Sigmoid colon (tissue), 7 donors: ENCODE data around the gene HECTD4. TPM values are rescaled to one million over a fixed set of nuclear protein-coding genes. Genes with fewer than 3 reads are reported as not detected.

Experiments used
- DNase-seq: peaks from one replicate; pipeline ENCODE4 v3.0.0-alpha.2; 2019
- H3K27ac ChIP-seq, 4 donors: fragments of 200-600 bp; sonication (generic); one replicate each; pipeline ENCODE4 v1.5.1; 2016 to 2019; ENCODE audit warnings: mild to moderate bottlenecking in 1 of 4
- H3K27me3 ChIP-seq, 3 donors: fragments of 200-600 bp; sonication (generic); one replicate each; pipeline ENCODE4 v1.5.1; 2019; ENCODE audit warnings: mild to moderate bottlenecking in 1 of 3
- H3K36me3 ChIP-seq, 4 donors: fragments of 200-600 bp; sonication (generic); one replicate each; pipeline ENCODE4 v1.5.1; 2016 to 2019
- H3K4me1 ChIP-seq, 4 donors: fragments of 200-600 bp; sonication (generic); one replicate each; pipeline ENCODE4 v1.5.1; 2017 to 2019
- H3K4me3 ChIP-seq, 4 donors: fragments of 200-600 bp; sonication (generic); one replicate each; pipeline ENCODE4 v1.5.1; 2017 to 2019; ENCODE audit warnings: mild to moderate bottlenecking in 2 of 4, moderate library complexity in 1 of 4
- H3K9me3 ChIP-seq, 4 donors: fragments of 200-600 bp in 3 of 4; sonication (generic) in 3 of 4; one replicate each; pipeline versions ENCODE4 v1.5.1 to v1.6.1; 2013 to 2019
- EP300 ChIP-seq, 4 donors: sonication (generic); formaldehyde crosslinking; IDR thresholded peaks; one replicate each; pipeline ENCODE4 v1.6.1; 2017; ENCODE audit warnings: antibody characterized with exemption in 4 of 4
- POLR2A ChIP-seq, 2 donors: fragments of 450-650 bp; IDR thresholded peaks; one replicate each; pipeline ENCODE4 v1.6.1; 2016; ENCODE audit warnings: antibody characterized with exemption in 2 of 2, mild to moderate bottlenecking in 2 of 2, moderate library complexity in 2 of 2
- POLR2AphosphoS5 ChIP-seq, 4 donors: sonication (generic); formaldehyde crosslinking; IDR thresholded peaks; one replicate each; pipeline ENCODE4 v1.6.1; 2017; ENCODE audit warnings: antibody characterized with exemption in 4 of 4
- WGBS, 2 donors: extraction: QIAGEN DNeasy Blood & Tissue Kit; methylation state at CpG; one replicate each; pipeline ENCODE4 v1.1.7; 2013; 5-methylcytosine and 5-hydroxymethylcytosine counted together
- intact Hi-C: fragments of 100-400 bp; cut with DNase I; formaldehyde crosslinking; loops from one replicate; pipeline ENCODE4 v1.15.1; 2023
- polyA plus RNA-seq, 3 donors: library from polyadenylated mRNA; stranded (reverse); fragments of 200-250 nt; gene quantifications; one replicate each; pipeline ENCODE4 v1.2.3, GENCODE V29; 2013
- total RNA-seq, 4 donors: library from RNA; depleted of rRNA; stranded (reverse); fragments of >200 nt; gene quantifications; one replicate each; pipeline ENCODE4 v1.1.0, GENCODE V29; 2016
- TF ChIP-seq, protein P1 (sequence below), 4 experiments: fragments of 450-650 bp in 3 of 4; fragments of 200-600 bp in 1 of 4; IDR thresholded peaks; one replicate each; pipeline ENCODE4 v1.5.1; 2016 to 2019; ENCODE audit warnings: antibody characterized with exemption in 4 of 4, mild to moderate bottlenecking in 3 of 4, moderate library complexity in 2 of 4
- donor health status: healthy with polysubstance abuse.
- donor health status: Bipolar disorder and iron deficiency.
- donor health status: healthy.

The HECTD4 gene
- total and polyA plus RNA-seq, 7 donors, result 5.4 to 64.8 (median 26.0) TPM

DNA sequence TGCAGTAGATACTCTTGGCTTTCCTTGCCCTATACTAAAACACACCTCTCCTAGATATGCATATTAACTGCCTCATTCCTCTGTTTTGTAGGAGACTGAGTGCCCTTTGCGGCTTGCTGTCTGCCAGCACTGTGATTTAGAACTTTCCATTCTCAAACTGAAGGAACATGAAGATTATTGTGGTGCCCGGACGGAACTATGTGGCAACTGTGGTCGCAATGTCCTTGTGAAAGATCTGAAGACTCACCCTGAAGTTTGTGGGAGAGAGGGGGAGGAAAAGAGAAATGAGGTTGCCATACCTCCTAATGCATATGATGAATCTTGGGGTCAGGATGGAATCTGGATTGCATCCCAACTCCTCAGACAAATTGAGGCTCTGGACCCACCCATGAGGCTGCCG is 241.5 kb downstream of the HECTD4 start:
- H3K36me3 ChIP-seq, result peaks cover 50 to 100% (median 82%) of the 10 kb centered on the region in 4 donors
- H3K9me3 ChIP-seq, result no peaks in the 10 kb centered on the region
- no peak overlapping the region for H3K27ac ChIP-seq
- H3K27me3 ChIP-seq, result no peaks in the 10 kb centered on the region
- no peak overlapping the region for H3K4me3 ChIP-seq
- intact Hi-C loops, result no loop called here
- no peak for DNase-seq
- TF ChIP-seq POLR2AphosphoS5 (IDR thresholded peaks at IDR 0.05), result no peak
- TF ChIP-seq EP300 (IDR thresholded peaks at IDR 0.05), result no peak
- TF ChIP-seq, protein P1, sequence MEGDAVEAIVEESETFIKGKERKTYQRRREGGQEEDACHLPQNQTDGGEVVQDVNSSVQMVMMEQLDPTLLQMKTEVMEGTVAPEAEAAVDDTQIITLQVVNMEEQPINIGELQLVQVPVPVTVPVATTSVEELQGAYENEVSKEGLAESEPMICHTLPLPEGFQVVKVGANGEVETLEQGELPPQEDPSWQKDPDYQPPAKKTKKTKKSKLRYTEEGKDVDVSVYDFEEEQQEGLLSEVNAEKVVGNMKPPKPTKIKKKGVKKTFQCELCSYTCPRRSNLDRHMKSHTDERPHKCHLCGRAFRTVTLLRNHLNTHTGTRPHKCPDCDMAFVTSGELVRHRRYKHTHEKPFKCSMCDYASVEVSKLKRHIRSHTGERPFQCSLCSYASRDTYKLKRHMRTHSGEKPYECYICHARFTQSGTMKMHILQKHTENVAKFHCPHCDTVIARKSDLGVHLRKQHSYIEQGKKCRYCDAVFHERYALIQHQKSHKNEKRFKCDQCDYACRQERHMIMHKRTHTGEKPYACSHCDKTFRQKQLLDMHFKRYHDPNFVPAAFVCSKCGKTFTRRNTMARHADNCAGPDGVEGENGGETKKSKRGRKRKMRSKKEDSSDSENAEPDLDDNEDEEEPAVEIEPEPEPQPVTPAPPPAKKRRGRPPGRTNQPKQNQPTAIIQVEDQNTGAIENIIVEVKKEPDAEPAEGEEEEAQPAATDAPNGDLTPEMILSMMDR (IDR thresholded peaks at IDR 0.05), result no peak
- no peak for TF ChIP-seq POLR2A (IDR thresholded peaks at IDR 0.05)
- WGBS, 2 donors, result 91 to 92% methylated on average over 5 of the region's 5 CpGs
- no peaks in the 10 kb centered on the region for H3K4me1 ChIP-seq

DNA sequence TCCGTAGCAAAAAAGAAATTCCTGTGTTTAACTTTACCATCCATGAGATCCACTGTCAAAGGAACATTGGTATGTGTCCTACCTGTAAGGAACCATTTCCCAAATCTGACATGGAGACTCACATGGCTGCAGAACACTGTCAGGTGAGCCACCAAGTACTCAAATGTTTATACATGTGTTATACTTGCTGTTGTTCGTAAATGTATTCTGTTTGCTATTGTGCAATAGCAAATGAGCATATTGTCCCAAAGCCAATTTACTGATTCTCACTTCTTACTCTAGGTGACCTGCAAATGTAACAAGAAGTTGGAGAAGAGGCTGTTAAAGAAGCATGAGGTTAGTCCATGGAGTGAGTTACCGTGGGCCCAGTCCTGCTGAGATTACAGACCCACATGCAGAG is 247.5 kb downstream of the HECTD4 start:
- no peaks in the 10 kb centered on the region for H3K27me3 ChIP-seq
- peaks cover 28 to 68% (median 48%) of the 10 kb centered on the region in 4 donors for H3K36me3 ChIP-seq
- no peak for DNase-seq
- no peak overlapping the region for H3K4me3 ChIP-seq
- no peaks in the 10 kb centered on the region for H3K9me3 ChIP-seq
- TF ChIP-seq EP300 (IDR thresholded peaks at IDR 0.05) (no peak), POLR2AphosphoS5 (IDR thresholded peaks at IDR 0.05) (no peak), POLR2A (IDR thresholded peaks at IDR 0.05) (no peak)
- TF ChIP-seq, protein P1 (IDR thresholded peaks at IDR 0.05), result no peak
- intact Hi-C loops, result no loop called here
- peaks cover 0 to 39% (median 33%) of the 10 kb centered on the region in 4 donors for H3K4me1 ChIP-seq
- WGBS, 2 donors, result 91 to 92% methylated on average over 3 of the region's 3 CpGs
- H3K27ac ChIP-seq, result no peak overlapping the region

DNA sequence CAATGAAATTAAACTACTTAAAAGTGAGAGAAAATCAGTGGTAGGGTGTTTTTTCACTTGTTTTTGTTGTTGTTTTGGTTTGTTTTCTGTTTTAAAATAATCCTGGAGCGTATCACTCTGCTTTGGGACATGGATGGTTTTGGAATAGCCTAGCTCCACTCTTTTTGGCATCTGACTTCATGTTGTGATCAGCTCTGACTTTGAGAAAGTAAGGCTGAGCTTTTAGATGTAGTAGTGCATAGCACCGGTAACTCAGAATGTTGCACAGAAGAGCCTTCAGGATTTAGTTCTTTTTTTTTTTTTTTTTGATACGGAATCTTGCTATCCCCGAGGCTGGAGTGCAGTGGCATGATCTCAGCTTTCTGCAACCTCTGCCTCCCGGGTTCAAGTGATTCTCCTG is 248.8 kb downstream of the HECTD4 start:
- H3K36me3 ChIP-seq, result peaks cover 26 to 55% (median 40%) of the 10 kb centered on the region in 4 donors
- H3K9me3 ChIP-seq, result no peaks in the 10 kb centered on the region
- no peak for DNase-seq
- intact Hi-C loops, result no loop called here
- H3K27ac ChIP-seq, result peak overlapping the region in 2 of 4 donors; percentile 30 to 99
- H3K4me1 ChIP-seq, result peaks cover 0 to 52% (median 46%) of the 10 kb centered on the region in 4 donors
- H3K4me3 ChIP-seq, result no peak overlapping the region
- WGBS, 2 donors, result 94% methylated on average over 5 of the region's 5 CpGs
- H3K27me3 ChIP-seq, result no peaks in the 10 kb centered on the region
- TF ChIP-seq, protein P1 (IDR thresholded peaks at IDR 0.05), result no peak
- TF ChIP-seq POLR2AphosphoS5 (IDR thresholded peaks at IDR 0.05) (no peak), EP300 (IDR thresholded peaks at IDR 0.05) (no peak), POLR2A (IDR thresholded peaks at IDR 0.05) (no peak)

DNA sequence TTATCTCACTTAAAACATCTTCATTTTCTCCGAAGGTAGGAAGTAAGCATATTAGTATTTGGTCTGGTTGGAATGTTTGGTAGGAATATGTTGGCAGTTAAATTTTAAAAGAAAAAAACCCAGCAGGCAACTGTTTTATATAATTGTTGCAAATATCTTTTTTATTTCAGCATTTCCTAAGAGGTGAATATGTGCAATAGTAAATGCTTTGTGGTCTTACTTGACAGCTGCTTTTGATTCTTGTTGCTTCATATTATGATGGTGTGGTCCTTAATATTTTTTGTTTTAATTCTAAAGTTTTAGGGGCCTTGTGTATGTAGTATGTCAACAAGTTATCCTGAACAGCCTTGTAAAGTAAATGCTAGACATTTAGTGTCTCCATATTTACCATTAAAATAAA is 250.5 kb downstream of the HECTD4 start:
- TF ChIP-seq, protein P1 (IDR thresholded peaks at IDR 0.05), result no peak
- TF ChIP-seq POLR2A (IDR thresholded peaks at IDR 0.05), result no peak
- H3K27ac ChIP-seq, result peak overlapping the region in 3 of 4 donors; percentile 96 to 99 (median 98)
- peaks cover 0 to 69% (median 61%) of the 10 kb centered on the region in 4 donors for H3K4me1 ChIP-seq
- WGBS, 2 donors, result 87 to 88% methylated on average over 1 of the region's 1 CpG
- H3K27me3 ChIP-seq, result no peaks in the 10 kb centered on the region
- peak overlapping the region in 1 of 4 donors; percentile 26 for H3K4me3 ChIP-seq
- intact Hi-C loops, result no loop called here
- no peaks in the 10 kb centered on the region for H3K9me3 ChIP-seq
- peaks cover 15 to 37% (median 24%) of the 10 kb centered on the region in 4 donors for H3K36me3 ChIP-seq
- DNase-seq, result no peak

DNA sequence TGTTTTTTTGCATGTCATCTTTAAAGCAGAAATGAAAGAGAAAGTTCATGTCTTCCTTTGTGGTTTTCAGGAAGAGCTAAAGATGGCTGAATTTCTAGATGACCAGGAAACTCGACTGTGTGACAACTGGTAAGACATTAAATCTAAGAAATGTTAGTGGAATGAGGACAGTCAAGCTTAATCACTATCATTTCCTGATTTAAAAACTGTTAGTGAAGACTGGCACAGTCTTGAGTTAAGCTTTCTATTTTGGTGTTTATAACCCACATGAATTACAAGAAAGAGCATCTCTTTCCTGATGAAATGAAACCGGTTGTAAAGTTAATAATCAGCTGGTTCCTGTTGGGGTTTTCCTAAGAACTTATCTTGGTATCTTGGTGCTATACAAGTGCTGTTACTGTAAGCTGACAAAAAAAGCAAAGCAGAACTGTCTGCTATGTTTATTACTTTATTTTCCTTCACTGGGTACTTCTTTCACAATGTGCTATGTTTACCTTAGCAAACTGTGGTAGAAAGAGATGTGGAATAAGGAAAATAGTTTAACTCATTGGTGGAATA is 251.7 kb downstream of the HECTD4 start:
- Histone ChIP-seq H3K4me1 (peaks cover 0 to 77% (median 66%) of the 10 kb centered on the region in 4 donors), H3K36me3 (peaks cover 4 to 26% (median 12%) of the 10 kb centered on the region in 4 donors), H3K27ac (peak overlapping the region; percentile 66 to 99 (median 97)), H3K27me3 (no peaks in the 10 kb centered on the region), H3K9me3 (no peaks in the 10 kb centered on the region), H3K4me3 (peak overlapping the region in 2 of 4 donors; percentile 17 to 26)
- TF ChIP-seq POLR2A (IDR thresholded peaks at IDR 0.05), result no peak
- TF ChIP-seq POLR2AphosphoS5 (IDR thresholded peaks at IDR 0.05), result no peak
- TF ChIP-seq, protein P1 (IDR thresholded peaks at IDR 0.05), result no peak
- TF ChIP-seq EP300 (IDR thresholded peaks at IDR 0.05), result no peak
- intact Hi-C loops, result no loop called here
- WGBS, 2 donors, result 0 to 3% methylated on average over 2 of the region's 2 CpGs
- no peak for DNase-seq
